Pulmonary artery endothelial cell (primary cell): Measurements from ENCODE around the gene IL10. TPM values are rescaled to one million over a fixed set of nuclear protein-coding genes. Genes with fewer than 3 reads are reported as not detected.

Experiments
- DNase-seq: peaks from one replicate; pipeline ENCODE4 v3.0.0-alpha.2; 2011; ENCODE audit warnings: low read depth, low spot score
- total RNA-seq: library from RNA; depleted of rRNA; stranded (reverse); fragments of >200 nt; gene quantifications from 2 replicates; pipeline ENCODE4 v1.2.3, GENCODE V29; 2014

The IL10 gene
- total RNA-seq: not detected in 2 replicates

DNA sequence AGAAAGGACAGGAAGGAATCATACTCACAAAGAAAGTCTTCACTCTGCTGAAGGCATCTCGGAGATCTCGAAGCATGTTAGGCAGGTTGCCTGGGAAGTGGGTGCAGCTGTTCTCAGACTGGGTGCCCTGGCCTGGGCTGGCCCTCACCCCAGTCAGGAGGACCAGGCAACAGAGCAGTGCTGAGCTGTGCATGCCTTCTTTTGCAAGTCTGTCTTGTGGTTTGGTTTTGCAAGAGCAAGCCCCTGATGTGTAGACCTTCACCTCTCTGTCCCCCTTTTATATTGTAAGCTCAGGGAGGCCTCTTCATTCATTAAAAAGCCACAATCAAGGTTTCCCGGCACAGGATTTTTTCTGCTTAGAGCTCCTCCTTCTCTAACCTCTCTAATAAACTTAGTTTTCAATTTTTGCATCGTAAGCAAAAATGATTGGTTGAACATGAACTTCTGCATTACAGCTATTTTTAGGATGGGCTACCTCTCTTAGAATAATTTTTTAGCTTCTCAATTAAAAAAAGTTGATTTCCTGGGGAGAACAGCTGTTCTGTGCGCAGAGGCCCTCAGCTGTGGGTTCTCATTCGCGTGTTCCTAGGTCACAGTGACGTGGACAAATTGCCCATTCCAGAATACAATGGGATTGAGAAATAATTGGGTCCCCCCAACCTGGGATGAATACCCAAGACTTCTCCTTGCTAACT, at the start of gene IL10:
Gene IL10, minus strand, starts transcription at position 252 of the 695 bp plus-strand sequence. Its CDS starts 59 bp downstream, at position 193.
- no peak for DNase-seq

DNA sequence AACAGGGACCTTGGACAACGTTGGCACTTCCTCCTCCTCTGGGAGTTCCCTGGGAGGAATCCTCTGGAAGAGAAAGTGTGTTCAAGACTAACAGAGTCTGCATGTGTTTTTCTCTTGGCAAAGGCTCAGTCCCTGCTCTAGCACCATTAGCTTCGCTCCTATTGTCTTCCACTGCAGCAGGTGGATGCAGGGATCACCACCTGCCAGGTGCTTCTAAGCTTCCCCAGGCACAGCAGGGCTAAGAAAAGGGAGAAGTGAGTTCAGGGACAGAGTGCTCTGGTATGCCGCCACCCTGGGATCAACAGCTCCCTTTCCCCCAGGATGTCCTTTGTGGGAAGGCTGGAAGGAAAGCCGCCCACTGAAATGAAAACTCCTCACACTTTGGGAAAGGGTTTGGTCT, 49.2 kb upstream of the IL10 start:
- DNase-seq: no peak

DNA sequence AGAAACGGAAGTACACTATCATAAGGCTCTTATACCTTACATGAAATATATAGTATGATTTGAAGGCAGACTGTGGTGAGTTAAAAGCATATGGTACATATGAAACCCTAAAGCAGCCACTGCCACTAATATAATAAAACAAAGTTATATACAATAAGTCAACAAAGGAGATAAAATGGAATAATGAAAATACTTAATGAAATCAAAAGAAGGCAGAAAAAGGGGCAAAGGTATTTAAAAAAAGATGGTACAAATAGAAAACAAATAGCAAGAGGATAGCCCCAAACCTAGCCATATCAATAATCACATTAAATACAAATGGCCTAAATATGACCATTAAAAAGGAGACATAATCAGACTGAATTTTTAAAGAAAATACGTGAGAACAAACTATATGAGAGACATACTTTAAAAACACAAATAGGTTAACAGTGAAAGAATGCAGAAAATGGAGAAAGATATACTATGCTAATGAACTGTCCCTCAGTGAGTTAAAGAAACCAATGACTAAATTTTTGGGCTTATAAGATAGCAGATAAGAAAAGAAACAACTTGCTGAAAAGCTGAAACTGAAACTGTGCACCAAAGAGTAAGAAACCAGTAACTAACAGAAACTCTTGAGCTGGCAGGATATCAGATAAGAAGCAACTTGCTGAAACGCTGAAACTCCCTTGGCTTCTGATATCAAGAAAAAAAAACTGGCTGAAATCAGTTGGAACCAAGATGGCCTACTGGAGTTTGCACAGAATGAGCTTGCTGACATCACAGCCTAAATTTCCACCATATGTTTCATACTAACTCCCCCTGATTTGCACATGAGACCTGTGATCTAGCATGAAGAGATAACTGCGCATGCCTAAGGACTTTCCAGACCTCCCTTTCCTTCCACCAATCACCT, 44.3 kb upstream of the IL10 start:
- DNase-seq: no peak

DNA sequence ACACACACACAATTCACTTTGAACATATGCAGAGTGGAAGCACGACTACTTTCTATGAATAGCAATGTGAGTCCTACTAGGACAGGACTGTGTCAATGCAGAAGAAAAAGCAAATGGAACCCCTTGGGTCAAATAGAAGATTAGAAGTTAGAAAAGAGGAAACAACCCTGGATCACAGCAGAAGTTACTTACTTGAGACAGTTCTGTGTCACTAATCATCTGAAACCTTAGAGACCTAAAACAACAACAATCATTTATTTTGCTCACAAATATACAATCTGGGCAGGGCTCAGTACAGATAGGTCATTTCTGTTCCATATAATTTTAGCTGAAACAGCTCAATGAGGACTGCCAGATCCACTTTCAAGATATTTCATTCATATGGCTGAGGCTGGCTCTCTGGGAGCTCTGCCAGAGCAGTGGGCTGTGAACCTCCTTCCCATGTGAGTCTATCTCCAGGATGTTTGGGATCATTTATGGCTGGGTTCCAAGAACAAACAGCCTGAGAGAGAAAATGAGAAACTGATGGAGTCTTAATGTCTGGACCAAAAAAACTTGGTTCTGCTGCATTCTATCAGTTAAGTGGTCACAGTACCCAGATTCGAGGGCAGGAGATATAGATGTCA, 42.5 kb upstream of the IL10 start:
- DNase-seq: no peak

DNA sequence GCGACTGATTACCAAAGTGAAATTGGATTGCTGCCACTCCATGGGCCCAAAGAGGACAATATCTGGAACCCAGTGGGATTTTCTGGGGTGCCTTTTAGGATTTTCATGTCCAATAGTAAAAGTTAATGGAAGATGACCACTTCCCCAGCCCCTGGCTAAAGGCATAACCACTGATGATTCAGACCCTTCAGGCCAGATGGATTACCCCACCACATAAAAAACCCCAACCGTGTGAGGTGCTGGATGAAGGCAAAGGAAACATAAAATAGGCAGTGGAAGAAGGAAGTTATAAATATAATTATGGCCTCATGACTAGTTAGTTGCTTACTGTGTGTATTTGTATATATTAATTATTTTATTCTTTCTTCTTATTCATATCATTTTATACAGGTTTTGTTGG, 40.2 kb upstream of the IL10 start:
- DNase-seq: no peak

DNA sequence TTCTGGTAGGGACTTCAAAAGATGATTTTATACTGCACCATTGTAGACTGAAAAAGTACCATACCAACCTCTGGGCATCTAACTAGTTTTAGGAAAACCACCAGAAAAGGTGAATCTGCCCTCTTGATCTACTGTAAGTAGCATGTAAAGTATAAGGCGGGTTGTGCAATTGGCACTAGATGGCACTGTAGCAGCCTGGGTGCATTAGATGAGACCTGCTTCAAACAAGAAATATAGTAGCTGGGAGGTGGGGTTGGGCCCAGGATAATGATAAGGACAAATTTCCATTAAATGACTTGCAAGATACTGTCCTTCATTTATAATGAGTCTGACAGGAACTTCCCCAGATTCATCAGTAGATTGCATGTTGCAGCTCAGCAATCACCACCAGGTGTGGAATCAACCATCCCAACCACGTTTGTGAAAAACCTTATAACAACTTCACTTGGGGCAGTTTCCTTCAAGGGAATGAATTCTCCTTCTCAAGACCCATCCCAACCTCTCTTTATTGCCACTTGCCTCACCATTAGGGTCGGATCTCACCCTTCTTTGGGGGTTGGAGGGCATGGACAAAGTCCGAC, 37.3 kb upstream of the IL10 start:
- no peak for DNase-seq

DNA sequence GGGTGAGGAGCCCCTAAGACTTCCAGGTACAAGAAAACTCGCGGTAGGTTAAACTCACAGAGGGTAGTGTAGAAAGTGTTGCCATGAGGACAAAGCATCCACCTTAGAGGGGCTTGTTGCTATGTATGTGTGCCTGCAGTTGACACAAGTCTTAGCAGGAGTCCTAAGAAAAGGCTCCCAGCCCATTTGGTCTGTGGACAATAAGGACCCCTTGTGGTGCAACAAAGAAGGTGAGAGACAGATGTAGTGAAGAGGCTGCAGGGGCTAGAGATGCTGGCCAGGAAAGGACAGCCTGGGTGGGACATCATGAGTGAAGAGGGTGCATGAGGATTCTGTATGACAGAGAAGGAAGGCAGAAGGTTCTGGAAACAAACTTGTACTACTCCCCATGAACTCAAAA, 36.3 kb upstream of the IL10 start:
- no peak for DNase-seq

DNA sequence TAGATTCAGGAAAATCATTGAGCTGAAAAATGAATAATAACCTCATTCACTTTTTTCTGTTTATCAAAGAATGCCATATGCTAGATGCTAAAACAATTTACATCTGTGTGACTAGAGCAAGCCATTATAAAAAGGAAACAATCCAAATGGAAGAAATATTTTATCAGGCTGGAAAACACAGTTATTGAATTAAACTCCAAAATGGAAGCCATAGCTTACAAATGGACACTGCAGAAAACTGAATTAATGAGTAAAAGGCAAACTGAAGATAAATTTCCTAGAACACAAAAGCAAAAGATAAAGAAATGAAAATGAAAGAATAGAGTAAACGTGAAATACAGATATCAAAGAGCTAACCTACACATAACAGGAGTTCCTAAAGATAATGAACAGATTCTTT, 33.1 kb upstream of the IL10 start:
- DNase-seq: no peak

DNA sequence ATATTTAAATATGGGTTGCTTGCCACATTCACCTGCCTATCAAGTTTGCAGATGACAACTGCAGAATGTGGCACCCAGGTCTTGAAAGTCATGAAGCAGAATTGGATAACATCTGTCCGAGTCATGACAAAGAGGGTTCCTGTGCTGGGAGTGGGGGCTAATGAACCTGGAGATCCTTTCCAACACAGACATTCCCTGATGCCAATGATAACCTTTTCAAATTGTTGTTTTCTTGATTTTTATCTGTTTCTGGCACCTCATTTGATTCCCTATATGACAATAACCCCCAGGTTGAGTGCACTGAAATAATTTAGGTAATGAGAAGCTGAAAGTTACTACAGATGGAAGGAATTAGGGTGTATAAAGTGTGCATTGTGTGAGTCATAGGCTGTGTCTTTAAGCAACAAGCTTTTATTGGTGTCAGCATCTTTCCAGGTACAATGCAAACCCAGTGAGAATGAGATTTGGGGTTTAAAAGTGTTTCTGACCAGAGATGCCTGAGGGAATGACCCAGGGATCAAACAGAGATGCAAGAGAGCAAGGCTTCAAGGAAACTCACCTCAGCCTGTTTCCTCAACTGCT, 32.0 kb upstream of the IL10 start:
- DNase-seq: no peak

DNA sequence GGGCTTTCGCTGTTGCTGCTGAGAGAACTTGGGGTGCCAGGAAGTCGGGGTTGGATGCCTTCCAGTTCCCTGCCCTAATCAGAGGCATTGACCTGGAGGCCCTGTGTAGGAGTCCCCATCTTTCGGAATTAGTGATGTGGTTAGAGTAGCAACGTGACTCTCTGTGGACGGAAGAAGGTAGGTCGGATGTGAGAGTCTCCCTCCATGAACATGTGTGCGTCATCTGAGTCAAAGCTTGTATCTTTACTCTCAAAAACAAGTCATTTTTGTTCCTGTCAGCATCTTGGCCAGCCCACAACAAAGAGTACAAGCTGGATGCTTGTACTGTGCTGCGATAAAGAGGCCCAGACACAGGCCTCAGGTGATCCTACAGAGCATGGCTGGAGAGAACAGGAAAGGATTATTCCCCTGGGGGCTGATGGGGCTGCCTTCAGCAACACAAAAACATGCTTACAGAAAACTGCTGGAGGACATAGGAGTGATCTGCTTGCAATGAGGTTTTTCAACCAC, 31.0 kb upstream of the IL10 start:
- DNase-seq: no peak

DNA sequence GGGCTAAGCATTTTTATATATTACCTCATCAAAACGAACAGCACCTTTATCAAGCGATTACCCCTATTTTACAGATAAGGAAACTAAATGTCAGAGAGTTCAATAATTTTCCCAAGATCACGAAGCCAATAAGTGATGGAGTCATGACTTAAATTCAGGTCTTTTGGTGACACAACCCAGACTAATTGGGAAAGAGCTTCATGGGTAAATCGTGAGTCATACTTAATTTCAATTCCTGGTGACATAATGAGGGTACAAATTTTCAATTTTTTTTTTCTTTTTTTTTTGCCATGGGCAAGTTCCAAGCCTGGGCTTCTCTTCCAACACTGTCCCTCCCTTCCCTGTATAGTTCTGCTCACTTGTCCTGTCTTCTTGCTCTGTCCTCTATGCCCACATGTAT, 30.1 kb upstream of the IL10 start:
- DNase-seq: no peak

DNA sequence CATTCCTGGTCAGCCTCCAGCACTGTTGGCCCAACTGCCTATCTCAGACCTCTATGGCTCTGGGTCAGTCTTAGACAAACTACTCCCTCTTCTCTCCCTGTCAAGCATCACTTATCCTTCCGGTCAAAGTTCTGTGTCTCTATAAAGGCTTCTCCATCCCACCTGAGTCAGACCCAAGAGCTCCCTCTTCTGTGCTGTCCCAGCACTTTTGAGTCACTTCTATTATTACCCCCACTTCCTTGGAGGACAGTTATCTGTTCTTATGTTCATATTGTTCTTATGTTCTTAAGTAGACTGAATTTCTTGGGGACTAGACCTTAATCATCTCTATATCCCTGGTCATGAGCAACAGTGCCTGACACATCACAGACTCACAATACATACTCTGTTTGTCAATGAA, 29.2 kb upstream of the IL10 start:
- DNase-seq: no peak

DNA sequence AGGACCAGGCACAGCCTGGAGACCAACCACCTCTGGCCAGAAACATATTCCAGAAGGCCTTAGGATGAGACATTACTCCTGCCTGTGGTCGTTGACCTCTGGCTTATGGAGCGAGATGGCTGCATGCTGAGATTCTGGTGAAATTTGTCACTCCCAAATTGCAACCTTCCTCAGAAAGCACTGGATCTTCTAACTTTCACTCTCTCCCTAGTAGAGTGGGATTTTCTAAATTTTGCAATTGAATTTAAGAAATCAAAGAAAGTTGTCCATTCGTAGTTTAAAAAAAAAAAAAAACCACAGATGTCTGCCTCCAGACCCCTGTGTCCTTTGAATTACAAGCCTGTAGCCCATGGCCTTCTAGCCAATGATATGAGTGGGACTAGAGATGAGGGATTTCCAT, 28.6 kb upstream of the IL10 start:
- no peak for DNase-seq

DNA sequence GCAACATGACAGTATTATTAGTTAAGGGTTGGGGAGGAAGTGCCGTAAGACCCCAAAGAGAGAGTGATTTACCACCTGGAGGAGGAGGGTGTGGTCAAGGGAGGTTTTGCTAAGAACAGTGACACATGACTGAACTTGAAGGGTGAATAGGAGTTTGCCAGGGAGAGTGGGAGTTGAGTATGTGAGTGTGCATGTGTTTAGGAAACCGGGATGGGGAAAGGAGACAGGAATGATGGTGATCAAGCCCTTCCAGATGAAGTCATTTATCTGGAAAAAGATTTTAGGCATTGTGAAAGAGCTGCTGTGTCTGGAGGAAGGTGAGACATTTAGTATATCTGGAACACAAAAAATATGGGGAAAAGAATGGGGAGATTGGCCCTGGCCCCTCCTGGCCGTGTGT, 28.1 kb upstream of the IL10 start:
- no peak for DNase-seq

DNA sequence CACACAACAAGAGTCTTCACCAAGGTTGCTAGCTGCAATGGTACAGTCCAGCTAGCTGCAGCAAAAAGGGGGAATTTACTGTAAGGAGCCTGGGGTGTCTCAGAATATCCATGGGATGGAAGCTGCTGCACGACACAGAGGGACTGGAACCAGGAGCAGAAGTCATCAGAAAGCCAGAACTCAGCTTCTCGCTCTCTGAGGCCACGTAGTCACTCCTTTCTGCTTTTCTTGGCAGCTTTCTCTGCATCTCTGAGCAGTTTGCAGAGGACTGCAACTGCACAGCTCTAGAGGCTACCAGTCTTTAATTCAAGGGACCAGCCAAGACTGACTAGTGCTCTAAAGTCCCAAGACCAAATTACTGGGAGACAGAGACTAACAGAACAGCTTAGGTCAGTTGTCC, 27.0 kb upstream of the IL10 start:
- no peak for DNase-seq

DNA sequence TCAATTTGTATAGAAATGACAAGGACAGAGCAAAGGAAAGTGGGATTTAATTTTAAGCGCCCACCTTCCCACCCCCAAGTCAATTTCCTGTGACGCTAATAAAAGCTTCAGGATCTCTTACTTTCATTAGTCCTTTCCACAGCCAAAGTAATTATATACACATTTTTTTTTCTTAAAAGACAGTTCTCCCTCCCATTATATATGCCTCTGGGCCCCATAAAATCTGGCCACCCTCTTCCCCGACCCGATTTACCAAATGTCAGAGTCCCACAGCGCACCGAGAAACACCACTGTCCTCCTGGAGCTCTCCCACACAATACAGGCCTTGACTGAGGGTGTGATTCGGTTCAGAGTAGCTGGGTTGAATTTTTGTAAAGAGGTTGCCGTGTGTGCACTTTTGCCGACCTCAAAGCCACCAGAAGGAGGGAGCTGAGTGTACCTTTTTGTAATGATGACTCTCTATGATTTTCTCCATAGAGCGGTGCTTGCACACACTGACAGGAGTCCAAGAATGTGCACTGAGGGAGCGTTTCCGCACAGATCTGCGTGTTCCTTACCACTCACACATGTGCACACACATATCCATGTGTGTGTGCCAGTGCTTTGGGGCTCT, 26.2 kb upstream of the IL10 start:
- DNase-seq: no peak

DNA sequence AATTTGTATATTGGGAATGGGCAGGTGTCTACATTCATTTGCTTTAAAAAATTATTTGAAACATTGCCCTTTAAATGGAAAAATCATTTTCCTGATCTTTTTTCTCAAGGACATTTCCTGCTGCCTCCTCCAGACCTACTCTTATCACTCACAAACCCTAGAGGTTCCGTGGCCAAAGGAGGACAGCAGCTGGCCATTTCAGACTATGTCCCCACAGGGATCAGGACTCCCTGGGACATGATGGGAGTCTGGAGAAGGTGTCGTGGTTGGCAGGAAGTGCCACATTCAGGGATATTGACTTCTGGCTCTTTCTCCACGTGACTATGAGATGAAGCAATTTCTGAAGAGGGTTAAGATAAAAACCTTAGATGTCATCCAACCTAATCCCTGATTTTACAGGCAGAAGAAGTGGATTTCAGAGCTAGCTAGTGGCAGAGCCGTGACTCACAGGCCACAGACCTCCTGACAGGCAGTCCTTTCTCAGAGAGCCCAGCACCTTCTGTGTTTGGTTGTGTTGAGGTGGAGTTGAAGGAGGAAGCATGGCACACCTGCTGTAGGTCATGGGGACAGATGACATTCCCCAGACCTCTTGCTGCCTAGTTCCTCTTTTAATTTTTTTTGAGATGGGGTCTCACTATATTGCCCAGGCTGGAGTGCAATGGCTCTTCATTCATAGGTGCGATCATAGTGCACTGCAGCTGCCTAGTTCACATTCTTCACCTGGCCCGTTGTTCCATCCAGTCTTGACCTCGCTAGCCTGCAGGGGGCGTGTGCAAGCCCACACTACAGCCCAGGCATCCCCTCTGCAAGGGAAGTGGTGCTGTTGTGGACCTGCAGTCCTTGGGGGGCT, 25.5 kb upstream of the IL10 start:
- DNase-seq: no peak

DNA sequence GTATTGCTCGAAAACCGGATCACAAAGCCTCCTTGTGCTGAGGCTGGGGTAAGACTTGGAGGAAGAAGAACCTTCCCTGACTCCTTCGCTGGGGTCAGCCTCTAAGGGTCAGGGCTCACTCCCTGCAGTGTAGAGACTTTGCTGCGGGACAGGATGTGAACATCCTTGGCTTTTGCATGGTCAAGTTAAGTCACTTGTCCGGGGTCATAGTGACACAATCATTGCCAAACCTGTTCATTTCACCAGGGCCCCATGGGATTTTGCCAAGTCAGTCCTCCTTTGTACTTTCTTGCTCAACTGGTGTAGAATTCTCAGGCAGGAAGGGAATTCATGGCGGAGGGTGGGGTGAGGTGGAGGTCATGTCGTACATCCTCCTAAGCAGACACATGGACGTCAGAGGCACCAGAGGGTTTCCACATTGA, 24.7 kb upstream of the IL10 start:
- no peak for DNase-seq

DNA sequence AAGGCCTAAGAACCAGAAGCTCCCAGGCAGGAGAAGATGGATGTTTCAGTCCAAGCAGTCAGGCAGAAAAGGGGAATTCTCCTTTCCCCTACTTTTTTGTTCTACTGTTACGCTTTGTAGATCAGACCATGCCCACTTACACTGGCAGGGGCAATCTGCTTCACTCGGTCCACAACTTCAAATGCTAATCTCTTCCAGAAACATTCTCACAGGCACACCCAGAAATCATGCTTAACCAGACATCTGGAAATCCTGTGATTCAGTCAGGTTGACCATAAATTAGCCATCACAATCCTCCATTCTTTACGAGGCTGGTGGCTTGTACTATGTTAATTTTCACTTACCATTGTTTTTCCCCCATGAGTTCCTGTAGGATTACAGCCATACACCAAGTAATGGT, 23.8 kb upstream of the IL10 start:
- DNase-seq: no peak

DNA sequence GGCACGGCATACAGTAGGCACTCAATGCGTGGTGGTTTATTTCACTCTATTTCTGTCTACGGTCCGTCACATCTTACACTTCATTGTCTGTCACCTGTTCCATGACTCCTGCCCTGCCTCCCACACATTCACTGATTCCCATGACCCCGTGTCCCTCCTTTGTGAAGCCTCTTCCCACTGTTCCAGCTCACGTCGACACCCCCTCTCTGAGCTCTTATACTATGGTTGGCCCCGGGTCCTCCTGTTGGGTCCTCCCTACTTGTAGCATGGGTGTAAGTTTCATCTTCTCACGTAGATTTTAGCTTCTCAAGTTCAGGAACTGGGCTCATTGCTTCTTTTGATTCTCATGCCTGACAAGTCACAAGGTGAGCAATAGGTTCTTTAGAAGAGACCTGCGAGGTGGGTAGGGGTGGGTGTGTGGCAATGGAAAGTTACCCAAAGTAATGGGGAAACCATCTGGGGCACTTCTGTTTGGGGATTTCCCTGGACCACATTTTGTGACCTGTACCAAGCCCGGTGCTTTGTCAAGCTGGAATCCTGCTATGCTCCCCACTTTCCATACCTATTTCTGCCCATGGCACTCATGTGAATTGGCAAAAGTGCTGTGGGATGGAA, 22.1 kb upstream of the IL10 start:
- no peak for DNase-seq
